HG03060 (cell line): ENCODE measurements around the gene VASH2.
"Not testable (repeated sequence)": the region's sequence is repeated elsewhere in the genome, so short reads cannot be mapped to it uniquely, and the experiment has no call there.

Experiments used
- ATAC-seq: cut with Tn5 transposase; IDR thresholded peaks from one replicate; pipeline ENCODE4 v1.9.1; 2021; ENCODE audit warnings: low read depth, moderate number of reproducible peaks; ENCODE audit not compliant: unreplicated experiment

The VASH2 gene

GRCh38 chr1:212977781-212978645 lies 27.7 kb downstream of the VASH2 start:
- no peak for ATAC-seq

- ATAC-seq: no peak
These were observed 29.2 kb downstream of the VASH2 start for GRCh38 chr1:212979340-212980122.

GRCh38 chr1:212980123-212980785 lies 29.9 kb downstream of the VASH2 start:
- no peak for ATAC-seq

DNA sequence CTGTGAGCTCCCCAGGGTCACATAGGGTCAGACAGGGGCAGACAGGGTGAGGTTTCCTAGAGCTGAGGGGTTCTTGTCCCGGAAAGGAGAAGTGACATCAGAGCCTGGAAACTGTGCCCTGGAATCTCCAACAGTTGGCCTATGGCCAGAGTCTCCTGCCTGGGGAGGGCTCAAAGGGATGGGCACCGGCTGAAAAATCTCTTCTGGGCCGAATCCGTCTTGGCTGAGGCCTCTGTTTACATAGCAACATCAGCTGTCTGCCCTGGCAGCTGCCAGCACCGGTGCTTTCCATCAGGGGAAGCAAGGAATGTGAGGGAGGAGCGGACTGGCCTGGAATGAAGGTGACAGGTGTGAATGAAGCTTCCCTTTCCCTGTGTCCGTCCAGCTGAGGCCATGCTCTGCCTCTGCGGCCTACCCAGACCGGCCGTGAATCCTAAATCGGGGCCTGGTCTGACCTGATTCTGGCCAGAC lies 30.7 kb downstream of the VASH2 start:
- ATAC-seq: no peak

DNA sequence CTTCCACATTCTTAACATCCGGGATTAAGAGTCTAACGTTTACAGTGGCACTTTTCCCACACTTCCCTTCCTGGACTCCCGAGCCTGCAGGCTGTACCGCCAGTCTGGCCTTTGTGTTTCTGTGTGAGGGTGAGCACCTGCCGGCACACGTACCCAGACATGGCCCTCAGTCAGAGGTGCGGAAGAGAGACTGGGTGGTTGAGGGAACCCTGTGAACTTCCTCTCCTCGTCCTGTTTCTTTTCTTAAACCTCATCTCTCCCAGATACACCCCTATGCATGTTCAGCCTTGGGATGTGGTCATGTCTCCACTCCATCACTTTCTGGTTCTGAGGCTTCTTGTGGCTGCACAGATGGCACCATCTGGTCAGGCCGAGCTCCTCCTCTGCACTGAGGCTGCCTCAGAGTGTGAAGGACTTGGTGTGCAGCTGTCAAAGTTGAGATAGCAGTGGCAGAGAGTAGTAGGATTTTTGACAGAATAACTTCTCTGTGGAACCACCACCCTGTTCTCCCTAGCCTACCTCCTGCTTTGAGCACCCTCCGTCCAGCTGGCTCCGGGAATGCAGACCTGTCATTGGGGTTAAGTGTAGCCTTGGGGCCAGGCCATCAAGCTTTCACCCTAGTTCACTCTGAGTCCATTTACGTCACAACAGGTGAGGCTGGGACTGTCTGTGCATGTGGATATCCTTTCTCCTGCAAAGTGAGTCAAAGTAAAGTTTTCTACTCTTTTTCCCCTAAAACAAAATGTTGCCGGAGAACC lies 31.4 kb downstream of the VASH2 start:
- peak; percentile 75 for ATAC-seq

DNA sequence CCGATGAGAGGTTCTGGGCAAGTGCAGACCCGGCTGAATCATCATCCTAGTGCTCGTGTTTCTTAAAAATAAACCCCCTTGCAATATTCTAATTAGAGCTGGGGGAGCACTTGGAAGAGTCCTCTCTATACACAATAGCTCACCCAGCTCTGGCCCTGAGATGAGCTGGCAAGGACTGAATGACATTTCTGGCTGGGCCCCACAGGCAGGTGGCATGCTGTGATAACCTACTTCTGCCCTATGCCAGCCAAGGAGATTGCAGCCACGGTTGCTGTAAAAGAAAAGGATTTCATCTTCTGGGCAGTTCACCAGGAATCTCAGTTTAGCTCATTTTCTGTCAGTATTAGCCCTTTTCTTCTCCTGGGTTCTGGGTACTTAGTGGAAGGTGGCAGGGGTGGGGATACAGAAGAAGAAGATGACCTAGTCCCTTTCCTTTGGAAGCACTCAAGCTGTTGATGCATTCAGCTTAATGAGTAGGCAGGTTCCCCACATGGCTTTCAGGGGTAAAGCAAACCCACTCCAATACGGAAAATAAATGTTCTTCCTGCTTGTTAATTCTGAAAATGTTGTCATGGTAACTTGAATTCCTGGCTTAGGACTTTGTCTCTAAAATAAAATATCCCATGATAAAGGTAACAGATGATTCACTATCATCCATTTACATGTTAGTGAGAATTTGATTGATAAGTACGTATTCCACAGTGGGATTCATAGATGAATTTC lies 32.2 kb downstream of the VASH2 start:
- no peak for ATAC-seq

GRCh38 chr1:212983482-212983881 lies 33.1 kb downstream of the VASH2 start:
- ATAC-seq: no peak

DNA sequence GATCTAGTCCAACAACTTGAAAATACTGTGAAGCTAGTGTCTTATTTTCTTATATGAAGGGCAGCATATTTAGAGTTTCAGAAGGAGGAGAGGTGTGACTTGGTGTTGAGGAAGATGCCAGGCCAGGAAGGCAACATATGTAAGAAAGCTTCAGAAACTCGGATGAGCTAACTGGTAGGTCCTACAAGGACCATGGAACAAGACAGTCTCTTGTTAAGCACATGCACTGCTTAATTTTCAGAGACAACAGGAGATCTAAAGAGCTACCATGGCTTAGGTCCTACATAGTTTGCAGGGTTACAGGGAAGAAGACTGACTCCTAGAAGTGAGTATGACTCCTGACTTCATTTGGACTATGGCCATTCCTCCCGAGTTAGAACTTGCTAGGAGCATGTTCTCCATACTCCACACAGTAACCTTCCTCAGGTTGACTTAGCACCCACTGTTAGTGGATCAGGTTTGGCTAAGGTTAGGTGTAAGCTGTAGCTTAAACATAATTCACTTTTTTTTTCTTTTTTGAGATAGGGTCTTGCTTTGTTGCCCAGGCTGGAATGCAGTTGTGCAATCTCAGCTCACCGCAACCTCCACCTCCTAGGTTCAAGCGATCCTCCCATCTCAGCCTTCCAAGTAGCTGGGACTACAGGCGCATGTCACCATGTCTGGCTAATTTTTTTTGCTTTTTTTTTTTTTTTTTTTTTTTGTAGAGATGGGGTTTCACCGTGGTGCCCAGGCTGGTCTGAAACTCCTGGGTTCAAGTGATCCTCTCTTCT lies 34.4 kb downstream of the VASH2 start:
- ATAC-seq: no peak

GRCh38 chr1:212986551-212986950 lies 36.2 kb downstream of the VASH2 start:
- ATAC-seq: no peak

- ATAC-seq: no peak
These were observed 37.5 kb downstream of the VASH2 start for GRCh38 chr1:212987702-212988322.

GRCh38 chr1:212990276-212990675 lies 39.9 kb downstream of the VASH2 start:
- ATAC-seq: no peak

DNA sequence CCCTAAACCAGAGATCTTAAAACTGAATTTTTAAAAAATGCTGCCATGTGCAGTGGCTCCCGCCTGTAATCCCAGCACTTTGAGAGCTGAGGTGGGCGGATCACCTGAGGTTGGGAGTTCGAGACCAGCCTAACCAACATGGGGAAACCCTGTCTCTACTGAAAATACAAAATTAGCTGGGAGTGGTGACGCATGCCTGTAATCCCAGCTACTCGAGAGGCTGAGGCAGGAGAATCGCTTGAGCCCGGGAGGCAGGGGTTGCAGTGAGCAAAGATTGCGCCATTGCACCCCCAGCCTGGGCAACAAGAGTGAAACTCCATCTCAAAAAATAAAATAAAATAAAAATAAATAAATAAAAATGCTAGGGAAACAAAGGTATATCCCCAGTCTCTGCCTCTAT lies 43.6 kb downstream of the VASH2 start:
- not testable (repeated sequence) for ATAC-seq

GRCh38 chr1:212994926-212995325 lies 44.6 kb downstream of the VASH2 start:
- ATAC-seq: no peak

- ATAC-seq: no peak
These were observed 52.9 kb downstream of the VASH2 start for GRCh38 chr1:213003256-213003655.

- no peak for ATAC-seq
These were observed 58.2 kb downstream of the VASH2 start for GRCh38 chr1:213008564-213008963.

- ATAC-seq: no peak
These were observed 64.3 kb downstream of the VASH2 start for GRCh38 chr1:213014642-213015041.

DNA sequence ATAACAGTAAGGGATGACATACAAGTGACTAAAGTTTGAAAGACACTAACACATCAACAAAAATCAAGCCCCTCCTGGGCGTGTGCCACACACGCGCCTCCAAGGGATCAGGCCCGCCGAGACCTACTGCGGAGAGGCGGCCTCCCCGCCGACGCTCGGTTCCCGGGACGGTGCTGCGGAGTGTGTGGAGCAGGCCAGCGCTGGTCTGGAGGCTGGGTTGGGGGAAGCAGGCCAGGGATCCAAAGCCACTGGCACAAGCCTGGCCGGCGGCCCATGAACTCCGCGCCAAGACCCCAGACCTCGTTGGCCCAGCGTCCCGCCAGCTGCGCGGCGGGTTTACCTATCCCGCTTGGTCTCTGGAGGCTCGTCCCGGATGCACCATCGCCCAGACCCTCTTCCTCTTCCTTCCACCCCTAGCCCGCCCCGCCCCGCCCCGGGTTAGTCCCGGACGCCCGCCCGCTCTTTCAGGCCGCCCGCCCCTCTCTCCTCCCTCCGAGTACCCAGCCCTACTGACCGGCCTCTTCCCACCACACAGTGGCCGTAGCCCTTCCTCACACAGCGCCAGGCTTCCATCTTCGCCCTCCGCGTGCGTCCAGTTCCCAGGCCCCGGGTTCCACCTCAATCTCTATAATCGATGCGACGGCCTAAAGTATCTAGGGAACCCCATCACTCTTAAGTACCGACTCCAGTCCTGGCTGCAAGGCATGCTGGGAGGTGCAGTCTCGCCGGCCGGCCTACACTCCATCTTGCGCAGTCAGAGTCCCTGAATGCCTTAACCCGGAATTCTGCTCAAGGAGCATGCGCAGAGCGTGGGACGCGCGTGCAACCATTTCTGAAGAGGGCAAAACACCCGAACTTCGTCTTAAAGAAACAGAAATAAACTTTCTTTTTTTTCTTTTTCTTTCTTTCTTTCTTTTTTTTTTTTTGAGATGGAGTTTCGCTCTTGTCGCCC lies 65.0 kb downstream of the VASH2 start, which contains the start of gene ANGEL2:
TSS of gene ANGEL2 (minus strand) at position 769 of the 952 bp plus-strand sequence. CDS start at position 573, 196 bp downstream.
- peak; percentile 88 for ATAC-seq
